GM23248 (cell line): Measurements from ENCODE around the gene CUL9. TPM values are rescaled to one million over a fixed set of nuclear protein-coding genes. Genes with fewer than 3 reads are reported as not detected.

Experiments
- DNase-seq: peaks from one replicate; pipeline ENCODE4 v3.0.0-alpha.2; 2015
- H2AFZ ChIP-seq: fragments of 200-600 bp; sonication (generic); 2 replicates; pipeline ENCODE4 v1.6.1; 2016; ENCODE audit warnings: antibody characterized with exemption
- H3F3A ChIP-seq: fragments of 200-600 bp; sonication (generic); 2 replicates; pipeline ENCODE4 v1.6.1; 2016; ENCODE audit warnings: mild to moderate bottlenecking, antibody characterized with exemption, mixed run types; ENCODE audit not compliant: insufficient read depth
- H3K27ac ChIP-seq: fragments of 200-600 bp; sonication (generic); 2 replicates; pipeline ENCODE4 v1.5.1; 2016; ENCODE audit warnings: mild to moderate bottlenecking
- H3K27me3 ChIP-seq: fragments of 200-600 bp; sonication (generic); replicated peaks from 2 replicates; pipeline ENCODE4 v1.6.1; 2016; ENCODE audit warnings: mild to moderate bottlenecking; ENCODE audit not compliant: insufficient read depth
- H3K36me3 ChIP-seq: fragments of 200-600 bp; sonication (generic); 2 replicates; pipeline ENCODE4 v1.6.1; 2016; ENCODE audit warnings: low read depth, mild to moderate bottlenecking
- H3K4me1 ChIP-seq: fragments of 200-600 bp; sonication (generic); 2 replicates; pipeline ENCODE4 v1.6.1; 2016; ENCODE audit warnings: mild to moderate bottlenecking; ENCODE audit not compliant: insufficient read depth
- H3K4me2 ChIP-seq: fragments of 200-600 bp; sonication (generic); one replicate; pipeline ENCODE4 v1.6.1; 2016; ENCODE audit warnings: mild to moderate bottlenecking; ENCODE audit not compliant: unreplicated experiment
- H3K4me3 ChIP-seq: fragments of 200-600 bp; sonication (generic); 2 replicates; pipeline ENCODE4 v1.5.1; 2016; ENCODE audit warnings: mild to moderate bottlenecking
- H3K79me2 ChIP-seq: fragments of 200-600 bp; sonication (generic); 2 replicates; pipeline ENCODE4 v1.6.1; 2016; ENCODE audit warnings: mild to moderate bottlenecking; ENCODE audit not compliant: insufficient read depth
- H3K9ac ChIP-seq: fragments of 200-600 bp; sonication (generic); 2 replicates; pipeline ENCODE4 v1.6.1; 2016; ENCODE audit warnings: mild to moderate bottlenecking
- H3K9me2 ChIP-seq: fragments of 200-600 bp; sonication (generic); 2 replicates; pipeline ENCODE4 v1.6.1; 2016; ENCODE audit warnings: mixed run types, mild to moderate bottlenecking, moderate library complexity; ENCODE audit not compliant: insufficient read depth
- H3K9me3 ChIP-seq: fragments of 200-600 bp; sonication (generic); one replicate; pipeline ENCODE4 v1.6.1; 2017; ENCODE audit warnings: low read depth
- H4K20me1 ChIP-seq: fragments of 200-600 bp; sonication (generic); 2 replicates; pipeline ENCODE4 v1.6.0; 2016; ENCODE audit not compliant: insufficient read depth
- EZH2 ChIP-seq: fragments of 200-600 bp; sonication (generic); IDR thresholded peaks from 2 replicates; pipeline ENCODE4 v1.6.1; 2018; ENCODE audit warnings: antibody characterized with exemption, mild to moderate bottlenecking; ENCODE audit not compliant: insufficient read depth, poor library complexity, severe bottlenecking
- EZH2phosphoT487 ChIP-seq: fragments of 200-600 bp; sonication (generic); IDR thresholded peaks from 2 replicates; pipeline ENCODE4 v1.6.1; 2018; ENCODE audit warnings: antibody characterized with exemption, moderate library complexity, mild to moderate bottlenecking, low read depth; ENCODE audit not compliant: insufficient read depth
- WGBS, 2 experiments: methylation state at CpG; one replicate each; pipeline ENCODE4 v1.1.6; 2015 to 2017; ENCODE audit warnings: low lambda C conversion rate in 2 of 2, low coverage in 1 of 2; ENCODE audit errors: missing lambda C conversion rate in 2 of 2; 5-methylcytosine and 5-hydroxymethylcytosine counted together
- in situ Hi-C: fragments of 300-500 bp; cut with MboI; formaldehyde crosslinking; loops from 2 replicates; pipeline ENCODE4 v1.15.0; 2020
- polyA plus RNA-seq: library from polyadenylated mRNA; unstranded; fragments of >200 nt; fragmentation: Nextera tagmentation; extraction: Ambion mirVana; gene quantifications from 2 replicates; pipeline ENCODE4 v1.2.1, GENCODE V29; 2016
- total RNA-seq: library from RNA; depleted of rRNA; stranded (reverse); fragments of >200 nt; shearing (Covaris generic); gene quantifications from 2 replicates; pipeline ENCODE4 v1.2.3, GENCODE V29; 2014

The CUL9 gene
- total and polyA plus RNA-seq, 2 experiments from 2014 or later, result 8.5 to 15.0 TPM

DNA sequence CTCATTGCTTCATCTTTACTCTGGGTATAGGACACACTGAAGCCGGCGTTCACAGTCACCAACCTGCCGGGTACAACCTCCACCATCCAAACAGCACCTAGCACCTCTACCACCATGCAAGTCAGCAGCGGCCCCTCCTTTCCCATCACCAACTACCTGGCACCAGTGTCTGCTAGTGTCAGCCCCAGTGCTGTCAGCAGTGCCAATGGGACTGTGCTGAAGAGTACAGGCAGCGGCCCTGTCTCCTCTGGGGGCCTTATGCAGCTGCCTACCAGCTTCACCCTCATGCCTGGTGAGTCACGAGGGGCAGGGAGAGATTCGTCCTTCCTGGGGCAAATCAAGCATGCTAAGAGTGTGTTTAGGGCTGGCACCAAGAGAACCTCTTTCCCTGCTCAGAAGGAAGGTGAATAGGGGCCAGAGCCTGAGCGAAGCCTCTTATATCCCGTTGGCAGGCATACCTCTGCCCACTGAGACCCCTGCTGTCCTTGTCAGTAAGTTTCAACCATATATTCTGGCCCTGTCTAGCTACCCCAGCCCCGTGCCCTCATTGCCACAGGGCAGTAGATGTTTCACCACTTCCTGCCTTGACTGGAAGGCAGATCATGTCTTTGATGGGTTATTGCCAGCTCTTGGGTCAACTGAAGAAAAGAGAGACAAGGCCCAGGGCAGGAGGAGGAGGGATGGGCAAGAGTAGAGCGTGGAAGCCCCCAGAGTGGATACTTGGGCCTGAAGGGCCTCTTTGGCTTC is 6.1 kb upstream of the CUL9 start:
- peaks cover 65% of the 10 kb centered on the region for H3K79me2 ChIP-seq
- H3K4me1 ChIP-seq, result peaks cover 12% of the 10 kb centered on the region
- no peaks in the 10 kb centered on the region for H3K27me3 ChIP-seq
- peaks cover 27% of the 10 kb centered on the region for H3F3A ChIP-seq
- TF ChIP-seq EZH2 (no peak), EZH2phosphoT487 (no peak)
- no peak for DNase-seq
- H3K9me2 ChIP-seq, result no peaks in the 10 kb centered on the region
- no peaks in the 10 kb centered on the region for H3K9me3 ChIP-seq
- peak overlapping the region; percentile 92 for H3K27ac ChIP-seq
- no peak overlapping the region for H2AFZ ChIP-seq
- H3K4me3 ChIP-seq, result no peak overlapping the region
- in situ Hi-C loops, result no loop called here
- H3K9ac ChIP-seq, result peak overlapping the region; percentile 91; the same call in 1 of the 2 replicates
- no peak overlapping the region for H3K4me2 ChIP-seq
- WGBS, 2 experiments, result 89 to 94% methylated on average over 11 of the region's 11 CpGs
- no peaks in the 10 kb centered on the region for H4K20me1 ChIP-seq
- peaks cover 14% of the 10 kb centered on the region for H3K36me3 ChIP-seq

DNA sequence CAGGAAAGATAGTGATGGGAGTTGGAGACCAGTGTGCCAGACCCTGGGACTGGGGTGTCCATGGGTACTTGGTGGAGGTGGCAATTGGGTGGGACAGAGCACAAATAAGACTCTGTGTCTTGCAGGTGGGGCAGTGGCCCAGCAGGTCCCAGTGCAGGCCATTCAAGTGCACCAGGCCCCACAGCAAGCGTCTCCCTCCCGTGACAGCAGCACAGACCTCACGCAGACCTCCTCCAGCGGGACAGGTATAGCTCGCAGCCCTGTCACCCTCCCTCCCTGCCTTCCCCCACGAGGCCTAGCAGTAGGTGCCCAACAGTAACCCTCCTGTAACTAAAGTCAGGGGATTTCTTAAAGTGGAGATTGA is 5.6 kb upstream of the CUL9 start:
- no peak overlapping the region for H2AFZ ChIP-seq
- peaks cover 17% of the 10 kb centered on the region for H3K4me1 ChIP-seq
- H3K27ac ChIP-seq, result 0 out of 2 replicates have a peak overlapping the region, but pooled peaks have one; percentile 92
- no peaks in the 10 kb centered on the region for H3K9me3 ChIP-seq
- H3K36me3 ChIP-seq, result peaks cover 14% of the 10 kb centered on the region
- no peak overlapping the region for H3K4me2 ChIP-seq
- H3K9me2 ChIP-seq, result no peaks in the 10 kb centered on the region
- no peaks in the 10 kb centered on the region for H3K27me3 ChIP-seq
- peaks cover 32% of the 10 kb centered on the region for H3F3A ChIP-seq
- no peak for DNase-seq
- H3K79me2 ChIP-seq, result peaks cover 65% of the 10 kb centered on the region
- H3K9ac ChIP-seq, result no peak overlapping the region
- no peaks in the 10 kb centered on the region for H4K20me1 ChIP-seq
- 88 to 97% methylated on average over 6 of the region's 6 CpGs for WGBS, 2 experiments
- in situ Hi-C loops, result no loop called here
- TF ChIP-seq EZH2phosphoT487 (no peak), EZH2 (no peak)
- H3K4me3 ChIP-seq, result no peak overlapping the region

DNA sequence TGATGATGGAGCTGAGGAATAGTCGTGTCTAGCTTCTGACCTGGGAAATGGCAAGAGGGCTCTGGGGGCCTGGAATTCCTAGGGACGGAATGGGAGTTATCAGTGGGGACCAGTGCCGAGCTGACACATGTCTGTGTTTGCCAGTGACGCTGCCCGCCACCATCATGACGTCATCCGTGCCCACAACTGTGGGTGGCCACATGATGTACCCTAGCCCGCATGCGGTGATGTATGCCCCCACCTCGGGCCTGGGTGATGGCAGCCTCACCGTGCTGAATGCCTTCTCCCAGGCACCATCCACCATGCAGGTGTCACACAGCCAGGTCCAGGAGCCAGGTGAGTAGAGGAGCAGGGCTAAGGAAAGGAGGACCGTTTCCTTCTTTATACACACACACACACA is 3.8 kb upstream of the CUL9 start:
- in situ Hi-C loops, result no loop called here
- peaks cover 29% of the 10 kb centered on the region for H3F3A ChIP-seq
- H3K27ac ChIP-seq, result no peak overlapping the region
- peaks cover 57% of the 10 kb centered on the region for H3K79me2 ChIP-seq
- H4K20me1 ChIP-seq, result no peaks in the 10 kb centered on the region
- H2AFZ ChIP-seq, result no peak overlapping the region
- H3K4me3 ChIP-seq, result no peak overlapping the region
- no peaks in the 10 kb centered on the region for H3K9me2 ChIP-seq
- peaks cover 14% of the 10 kb centered on the region for H3K36me3 ChIP-seq
- DNase-seq, result no peak
- H3K9ac ChIP-seq, result no peak overlapping the region
- H3K27me3 ChIP-seq, result no peaks in the 10 kb centered on the region
- WGBS, 2 experiments, result 88 to 94% methylated on average over 12 of the region's 12 CpGs
- H3K4me2 ChIP-seq, result no peak overlapping the region
- H3K4me1 ChIP-seq, result peaks cover 27% of the 10 kb centered on the region
- TF ChIP-seq EZH2 (no peak), EZH2phosphoT487 (no peak)
- H3K9me3 ChIP-seq, result no peaks in the 10 kb centered on the region

DNA sequence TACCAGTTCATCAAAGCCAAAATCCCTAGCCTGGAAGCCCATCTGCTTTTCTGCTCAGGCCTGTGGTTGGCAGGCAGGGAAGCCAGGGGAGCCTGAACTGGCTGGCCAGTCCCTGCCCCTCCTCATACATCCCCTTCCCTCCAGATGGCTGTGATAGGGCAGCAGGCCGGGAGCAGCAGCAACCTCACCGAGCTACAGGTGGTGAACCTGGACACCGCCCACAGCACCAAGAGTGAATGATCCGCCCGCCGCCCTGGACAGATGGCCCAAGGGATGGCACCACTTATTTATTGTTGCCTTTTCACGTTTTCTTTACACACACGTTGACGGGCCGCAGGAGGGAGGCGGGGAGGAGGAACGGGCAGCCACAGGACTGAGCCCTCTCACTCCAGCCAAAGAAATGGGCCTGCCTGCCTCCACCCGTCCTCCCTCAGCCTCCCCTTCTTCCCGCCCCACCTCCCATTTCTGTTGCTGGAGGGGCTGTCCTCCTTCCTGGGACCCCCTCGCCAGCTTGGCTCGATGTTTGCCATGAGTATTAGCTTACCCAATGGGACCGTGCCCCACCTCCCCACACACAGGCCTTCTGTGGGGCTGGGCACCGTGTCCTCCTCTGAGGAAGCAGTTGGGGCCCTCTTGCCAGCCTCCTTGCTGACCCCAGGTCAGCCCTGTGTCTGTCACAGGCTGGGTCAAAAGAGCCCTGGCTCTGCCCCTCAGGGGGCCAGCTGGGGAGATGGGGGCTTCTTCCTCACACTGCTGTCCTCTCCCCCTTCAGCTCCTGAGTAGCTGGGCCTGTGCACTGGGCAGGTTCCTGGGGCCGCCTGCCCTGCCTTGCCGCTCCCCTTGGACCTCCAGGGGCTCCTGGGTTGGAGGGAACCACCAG is 2.8 kb upstream of the CUL9 start:
- DNase-seq, result no peak
- no peak overlapping the region for H3K9ac ChIP-seq
- TF ChIP-seq EZH2phosphoT487 (no peak), EZH2 (no peak)
- peaks cover 54% of the 10 kb centered on the region for H3K79me2 ChIP-seq
- H3K4me3 ChIP-seq, result no peak overlapping the region
- no peaks in the 10 kb centered on the region for H4K20me1 ChIP-seq
- peaks cover 24% of the 10 kb centered on the region for H3F3A ChIP-seq
- no peak overlapping the region for H3K4me2 ChIP-seq
- H3K9me2 ChIP-seq, result no peaks in the 10 kb centered on the region
- WGBS, 2 experiments, result 80 to 82% methylated on average over 20 of the region's 20 CpGs
- H3K36me3 ChIP-seq, result peaks cover 14% of the 10 kb centered on the region
- H3K27ac ChIP-seq, result no peak overlapping the region
- H3K27me3 ChIP-seq, result no peaks in the 10 kb centered on the region
- H3K4me1 ChIP-seq, result peaks cover 26% of the 10 kb centered on the region
- in situ Hi-C loops, result no loop called here
- H2AFZ ChIP-seq, result no peak overlapping the region
- no peaks in the 10 kb centered on the region for H3K9me3 ChIP-seq
